GM21717 (cell line): ENCODE data around the gene MRPL33.

Experiments used
- ATAC-seq: cut with Tn5 transposase; IDR thresholded peaks from one replicate; pipeline ENCODE4 v1.9.1; 2021; ENCODE audit warnings: mild to moderate bottlenecking, moderate library complexity; ENCODE audit not compliant: unreplicated experiment

MRPL33 gene

GRCh38 chr2:27773959-27774358 lies 2.4 kb downstream of the MRPL33 start:
- ATAC-seq, result no peak

DNA sequence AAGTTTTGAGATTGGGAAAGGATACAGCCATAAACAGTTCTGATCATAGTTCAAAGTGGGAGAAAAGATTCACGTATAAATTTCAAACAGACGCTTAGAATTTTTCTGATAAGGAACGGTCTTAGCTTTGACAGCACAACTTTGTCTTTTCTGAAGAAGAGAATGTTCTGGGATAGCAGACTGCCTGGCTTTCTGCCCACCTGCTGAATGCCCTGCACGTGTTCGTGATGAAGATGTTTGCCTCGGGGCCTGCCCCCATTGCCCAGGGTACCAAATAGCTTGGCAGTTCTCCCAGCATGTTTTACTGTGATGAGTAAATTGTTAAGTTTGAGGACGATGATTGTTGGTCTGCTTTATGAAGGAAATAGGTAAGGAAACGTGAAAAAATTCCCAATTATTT lies 4.6 kb downstream of the MRPL33 start:
- no peak for ATAC-seq

GRCh38 chr2:27776696-27777095 lies 5.2 kb downstream of the MRPL33 start:
- ATAC-seq, result no peak

GRCh38 chr2:27779417-27780055 lies 8.0 kb downstream of the MRPL33 start:
- no peak for ATAC-seq

DNA sequence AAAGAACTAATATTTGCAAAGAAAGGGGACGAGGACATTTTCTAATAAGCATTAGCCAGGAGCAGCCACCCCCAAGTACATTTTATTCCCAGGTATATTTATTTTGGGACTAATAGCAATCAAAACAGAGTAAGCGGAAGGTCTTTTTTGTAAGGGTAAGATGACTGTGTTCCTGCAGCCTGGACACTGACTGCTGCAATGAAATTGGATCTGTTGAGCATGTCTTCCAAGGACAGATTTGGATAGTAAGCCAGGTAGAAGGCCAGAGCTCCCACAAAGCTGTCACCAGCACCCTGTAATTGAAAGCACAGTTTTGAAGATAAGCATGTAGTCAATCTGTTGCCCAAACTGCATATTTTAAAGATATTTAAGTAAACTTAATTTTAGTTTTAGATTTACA lies 10.0 kb downstream of the MRPL33 start:
- ATAC-seq, result no peak

DNA sequence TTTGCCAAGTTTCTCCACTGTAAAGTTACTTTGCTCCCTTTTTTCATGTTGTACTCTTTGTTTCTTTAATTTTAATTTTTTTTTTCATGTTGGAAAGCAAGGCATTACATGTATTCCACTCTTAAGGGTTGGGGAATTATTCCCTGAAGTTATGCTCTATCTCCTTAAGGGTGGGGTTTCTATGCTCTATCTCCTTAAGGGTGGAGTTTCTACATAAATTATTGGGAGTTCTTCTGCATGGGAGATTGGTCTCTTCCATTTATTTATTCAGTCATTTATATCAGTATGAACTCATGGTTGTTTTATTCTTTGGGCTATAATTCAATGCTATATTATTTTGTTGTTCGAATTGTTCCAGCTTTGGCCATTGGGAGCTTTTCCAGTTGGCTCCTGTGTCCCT lies 11.2 kb downstream of the MRPL33 start:
- ATAC-seq, result no peak

DNA sequence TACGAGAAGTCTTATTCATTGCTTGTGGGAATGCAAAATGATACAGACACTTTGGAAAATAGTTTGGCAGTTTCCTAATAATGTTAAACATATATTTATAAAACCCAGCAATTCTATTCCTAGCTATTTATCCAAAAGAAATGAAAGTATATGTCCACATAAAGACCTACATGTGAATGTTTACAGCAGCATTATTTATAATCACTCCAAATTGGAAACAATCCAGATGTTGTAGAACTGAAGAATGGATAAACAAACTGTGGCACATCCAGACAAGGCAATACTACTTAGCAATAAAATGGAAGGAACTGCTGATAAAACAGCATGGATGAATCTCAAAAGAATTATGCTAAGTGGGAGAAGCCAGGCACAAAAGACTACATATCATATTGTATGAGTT lies 19.3 kb downstream of the MRPL33 start:
- ATAC-seq, result no peak

GRCh38 chr2:27792759-27793158 lies 21.2 kb downstream of the MRPL33 start:
- ATAC-seq, result no peak

- ATAC-seq, result no peak
These were observed 23.7 kb downstream of the MRPL33 start for GRCh38 chr2:27795093-27795834.

DNA sequence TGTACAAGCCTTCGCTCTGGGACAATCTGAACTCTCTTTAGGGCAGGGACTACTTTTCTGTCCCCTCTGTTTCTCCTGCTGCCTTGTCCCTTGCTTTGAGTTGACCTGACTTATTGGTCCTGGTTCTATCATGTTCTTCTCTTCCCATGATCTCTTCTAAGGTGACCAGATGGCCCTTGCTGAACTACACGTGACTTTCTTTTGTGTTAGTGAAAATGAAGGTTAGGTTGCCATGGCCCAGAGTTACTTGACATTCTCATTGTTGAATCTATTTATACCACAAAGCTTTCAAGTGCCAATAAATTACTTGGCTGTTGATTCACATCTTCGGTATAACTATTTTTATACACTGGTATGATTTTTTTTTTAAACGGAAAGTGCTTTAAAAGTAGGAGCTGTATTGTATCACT lies 24.4 kb downstream of the MRPL33 start:
- no peak for ATAC-seq

DNA sequence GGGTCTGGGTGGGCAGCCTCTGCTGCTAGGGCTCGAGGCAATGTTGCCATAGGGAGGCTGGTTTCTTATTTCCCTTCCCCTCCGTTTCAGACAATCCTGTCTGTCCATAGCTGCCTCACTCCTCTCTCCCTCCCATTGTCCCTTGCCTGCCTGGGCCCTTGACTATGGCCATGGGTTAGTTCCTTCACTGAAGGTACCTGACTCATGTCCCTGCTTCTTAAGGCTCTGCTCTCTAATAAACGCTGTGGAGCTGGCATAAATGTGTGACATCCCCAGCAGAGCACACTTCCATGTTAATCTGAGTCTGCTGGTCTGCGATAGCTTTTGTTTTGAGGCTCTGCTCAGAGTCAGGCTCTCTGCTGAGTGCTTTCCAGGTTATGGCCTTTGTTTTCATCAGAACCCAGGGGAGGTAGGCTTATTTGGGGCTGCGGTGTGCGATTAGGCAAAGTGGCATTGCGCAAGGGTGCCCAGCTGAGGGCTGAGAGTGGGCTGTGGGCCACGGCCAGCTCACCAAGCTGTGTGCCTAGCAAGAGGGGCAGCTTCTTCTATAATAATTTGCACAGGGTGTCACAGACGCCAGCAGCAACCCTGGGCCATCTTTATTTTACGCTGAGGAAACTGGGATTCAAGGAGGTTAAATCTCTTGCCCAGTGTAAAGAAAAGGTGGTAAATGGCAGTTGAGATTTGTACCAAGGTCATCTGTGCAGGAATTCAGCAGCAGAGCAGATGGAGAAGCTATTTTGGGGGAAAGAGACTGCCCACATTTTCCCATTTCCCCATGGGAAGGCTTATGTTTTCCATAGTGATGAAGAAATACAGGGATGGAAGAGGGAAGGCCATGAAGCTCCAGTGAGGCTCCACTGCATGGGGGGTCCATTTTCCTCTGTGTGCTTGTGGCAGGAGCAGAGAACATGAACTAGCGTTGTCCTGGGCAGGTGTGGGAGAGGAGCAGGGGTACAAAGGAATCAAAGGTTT lies 25.6 kb downstream of the MRPL33 start:
- no peak for ATAC-seq

DNA sequence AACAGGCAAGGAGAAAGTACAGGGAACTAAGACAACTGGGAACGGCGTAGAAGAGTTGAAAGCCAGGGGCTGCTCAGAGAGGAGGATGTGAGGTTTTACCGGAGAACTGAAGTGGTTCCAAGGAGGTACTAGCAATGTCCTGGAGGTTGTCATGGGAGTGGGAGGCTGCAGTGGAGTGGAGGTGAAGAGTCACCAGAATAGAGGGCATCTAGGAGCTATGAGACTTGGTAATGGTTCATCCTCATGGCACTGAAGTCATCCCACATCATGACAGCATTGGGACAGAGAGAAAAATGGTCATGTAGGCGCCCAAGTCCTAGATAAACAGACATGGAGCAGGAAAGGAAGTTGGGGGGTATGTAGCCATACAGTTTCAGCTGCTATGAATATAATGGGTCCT lies 26.3 kb downstream of the MRPL33 start:
- no peak for ATAC-seq

GRCh38 chr2:27798486-27798885 lies 27.0 kb downstream of the MRPL33 start:
- no peak for ATAC-seq

DNA sequence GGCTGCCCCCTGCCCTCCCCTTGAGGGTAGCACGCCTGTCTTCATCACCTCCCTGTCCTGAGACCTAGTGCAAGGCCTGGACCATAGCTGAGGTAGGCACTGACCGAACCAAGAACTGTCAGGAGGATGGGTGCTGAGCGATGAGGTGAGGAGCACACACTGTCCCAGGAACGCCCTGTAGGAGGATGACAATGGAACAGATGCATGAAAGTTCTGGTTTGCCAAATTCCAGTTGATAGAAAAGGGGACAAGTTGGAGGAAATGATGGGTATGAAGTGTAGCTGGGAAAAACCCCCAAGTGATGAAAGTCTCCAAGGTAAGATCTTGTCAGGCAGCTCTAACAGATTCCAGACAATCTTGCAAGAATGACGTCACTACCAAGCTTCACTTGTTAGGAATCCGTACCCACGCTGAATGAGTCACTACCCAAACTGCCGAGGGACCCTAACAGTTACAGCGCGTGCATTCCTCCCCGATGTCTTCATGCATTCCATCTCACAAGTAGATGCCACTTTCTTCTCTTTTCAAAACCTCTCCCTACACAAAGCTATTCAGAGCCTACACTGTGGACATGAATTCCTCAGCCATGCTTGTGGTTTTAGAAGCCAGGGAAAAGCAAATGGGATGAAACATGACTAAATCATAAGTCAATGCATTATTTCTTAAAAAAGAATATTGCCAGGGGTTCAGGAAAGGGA lies 27.6 kb downstream of the MRPL33 start:
- no peak for ATAC-seq

- ATAC-seq, result no peak
These were observed 28.1 kb downstream of the MRPL33 start for GRCh38 chr2:27799646-27800010.

GRCh38 chr2:27800856-27801255 lies 29.3 kb downstream of the MRPL33 start:
- no peak for ATAC-seq

GRCh38 chr2:27802547-27802946 lies 31.0 kb downstream of the MRPL33 start:
- ATAC-seq, result no peak

DNA sequence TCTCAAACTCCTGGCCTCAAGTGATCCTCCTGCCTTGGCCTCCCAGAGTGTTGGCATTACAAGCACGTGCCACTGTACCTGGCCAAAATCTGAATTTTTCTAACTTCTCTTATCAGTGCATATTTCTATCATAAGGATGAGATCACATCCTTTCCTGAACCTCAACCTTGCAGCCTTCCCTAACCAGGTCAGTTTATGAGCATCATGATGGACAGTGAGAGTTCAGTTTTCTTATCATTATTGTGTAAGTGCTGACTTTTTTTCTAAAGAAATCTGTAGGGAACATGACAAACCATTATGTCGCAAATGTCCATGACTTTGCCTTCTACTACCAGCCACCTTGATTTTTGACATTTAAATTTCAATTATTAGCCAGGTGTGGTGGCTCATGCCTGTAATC lies 31.5 kb downstream of the MRPL33 start:
- ATAC-seq, result no peak

DNA sequence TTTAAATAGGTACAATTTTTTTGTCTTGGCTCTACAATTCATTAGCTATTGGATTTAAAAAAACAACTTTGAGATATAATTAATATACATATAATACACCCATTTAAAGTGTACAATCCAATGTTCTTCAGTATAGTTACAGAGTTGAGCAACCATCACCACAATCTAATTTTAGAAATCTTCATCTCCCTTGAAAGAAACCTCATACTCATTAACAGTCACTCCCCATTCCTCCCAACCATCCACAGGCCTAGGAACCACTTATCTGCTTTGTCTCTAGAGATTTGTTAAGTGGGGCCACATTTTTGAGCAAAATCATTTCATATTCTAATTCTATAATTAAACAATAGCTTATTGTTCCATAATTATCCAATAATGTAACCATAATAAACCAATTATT lies 32.6 kb downstream of the MRPL33 start:
- no peak for ATAC-seq

- no peak for ATAC-seq
These were observed 33.7 kb downstream of the MRPL33 start for GRCh38 chr2:27805180-27805579.
